Measurements from ENCODE around the gene KLHL29.

KLHL29 gene

DNA sequence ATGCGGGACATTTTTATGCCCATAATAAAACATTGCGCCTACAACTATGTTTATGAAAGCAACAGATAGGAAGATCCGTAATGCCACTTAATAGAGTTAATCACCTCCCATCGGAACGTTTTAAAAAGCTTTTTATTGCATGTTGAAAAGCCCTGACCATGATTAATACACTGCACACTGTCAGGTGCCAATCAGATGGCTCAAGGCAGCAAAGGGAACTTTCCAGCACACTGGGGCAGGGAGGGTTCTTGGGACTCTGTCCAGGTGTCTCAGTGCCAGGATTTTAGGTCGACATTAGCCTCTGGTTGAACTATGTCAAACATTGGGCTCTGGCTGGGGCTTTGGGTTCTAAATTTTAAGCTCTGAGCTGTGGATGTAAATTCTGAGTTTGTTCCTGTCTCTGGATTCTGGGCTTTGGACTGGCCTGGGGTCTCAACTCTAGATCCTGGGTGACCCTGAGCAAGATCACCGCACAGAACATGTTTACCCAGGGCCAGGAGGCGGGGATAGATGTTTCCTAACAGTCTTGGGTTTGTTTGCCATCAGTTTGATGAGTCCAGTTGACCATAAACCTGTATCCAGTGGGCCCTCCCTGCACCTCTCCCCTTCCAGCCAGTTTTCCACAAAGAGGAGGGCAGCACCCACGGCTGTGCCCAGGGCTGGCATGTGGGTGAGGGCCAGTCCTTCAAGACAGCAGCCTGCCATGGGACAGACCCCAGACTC, 279.2 kb downstream of the KLHL29 start:
- no peak for FAIRE-seq

DNA sequence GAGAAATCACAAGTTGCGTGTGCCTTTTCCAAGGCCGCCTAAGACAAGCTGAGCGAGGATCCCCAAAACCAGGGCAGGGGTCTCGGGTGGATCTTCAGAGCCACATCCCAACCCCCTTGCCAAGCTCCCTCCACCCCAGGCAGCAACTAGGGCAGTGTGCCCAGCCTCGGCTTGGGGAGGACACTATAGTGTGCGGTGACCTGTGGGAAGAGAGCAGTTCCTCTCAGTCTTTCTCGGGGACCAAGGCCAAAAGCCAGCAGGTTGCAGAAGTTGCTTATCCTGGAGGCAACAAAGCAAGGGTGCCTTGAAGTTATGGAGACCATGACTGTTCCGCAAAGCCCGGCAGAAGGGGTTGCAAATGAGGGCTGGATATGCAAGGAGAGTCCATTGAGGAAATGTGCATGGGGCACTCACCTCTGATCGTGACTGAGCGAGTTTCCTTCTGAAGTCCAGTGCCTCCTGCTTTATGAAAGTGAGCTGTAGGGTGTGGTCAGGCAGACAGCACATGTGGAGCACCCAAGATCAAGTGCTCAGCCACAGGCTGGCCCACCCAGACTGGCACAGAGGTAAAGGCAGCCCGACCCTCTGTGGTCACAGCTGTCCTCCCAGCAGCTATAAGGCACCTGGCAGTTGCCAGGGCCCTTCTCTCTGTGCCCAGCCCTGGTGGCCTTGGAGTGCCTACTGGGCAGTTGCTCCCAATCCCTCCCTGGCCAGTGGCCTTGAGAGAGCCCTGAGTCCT, 281.4 kb downstream of the KLHL29 start:
- FAIRE-seq = no peak

DNA sequence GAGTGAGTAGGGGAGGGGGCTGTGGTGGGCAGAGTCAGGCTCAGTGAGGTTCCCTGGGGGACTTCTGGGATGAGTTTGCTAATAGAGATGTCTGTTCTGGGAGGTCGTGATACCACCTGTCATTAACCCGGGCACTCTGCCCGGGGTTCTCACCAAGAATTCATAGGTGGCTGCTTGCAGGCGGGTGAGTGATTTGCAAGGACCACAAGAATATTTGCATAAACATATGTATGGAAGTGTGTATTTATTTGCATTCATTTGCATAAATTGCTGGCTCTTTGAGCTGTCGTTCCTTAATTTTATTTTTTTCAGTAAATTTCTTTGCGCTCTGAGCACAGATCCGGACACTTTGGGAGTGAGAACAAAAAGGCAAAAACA, 282.0 kb downstream of the KLHL29 start:
- no peak for FAIRE-seq

DNA sequence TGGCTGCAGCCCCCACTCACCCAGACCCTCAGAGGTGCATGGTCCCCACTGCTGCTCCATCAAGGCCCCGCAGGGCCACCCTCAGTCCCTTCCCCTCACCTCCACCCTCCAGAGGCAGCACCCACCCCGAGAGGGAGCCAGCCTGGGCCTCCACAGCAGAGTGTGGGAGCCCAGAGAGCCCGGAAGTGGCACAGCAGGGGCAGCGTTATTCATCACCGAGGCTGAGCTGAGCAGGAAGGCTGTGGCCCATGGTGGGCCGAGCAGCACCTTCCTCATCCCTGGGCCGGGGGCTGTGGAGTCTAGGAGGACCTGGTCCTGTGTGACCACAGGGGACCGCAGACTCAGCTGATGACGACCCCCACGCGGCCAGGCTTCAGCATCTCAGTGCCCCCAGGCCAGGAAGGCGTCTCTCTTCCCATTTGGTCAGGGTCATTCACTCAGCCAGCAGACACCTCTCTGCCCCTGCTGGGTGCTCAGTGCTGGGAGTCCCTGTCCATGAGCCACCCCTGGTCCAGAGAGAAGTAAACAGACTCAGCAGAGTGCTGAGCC, 283.9 kb downstream of the KLHL29 start:
- no peak for FAIRE-seq

DNA sequence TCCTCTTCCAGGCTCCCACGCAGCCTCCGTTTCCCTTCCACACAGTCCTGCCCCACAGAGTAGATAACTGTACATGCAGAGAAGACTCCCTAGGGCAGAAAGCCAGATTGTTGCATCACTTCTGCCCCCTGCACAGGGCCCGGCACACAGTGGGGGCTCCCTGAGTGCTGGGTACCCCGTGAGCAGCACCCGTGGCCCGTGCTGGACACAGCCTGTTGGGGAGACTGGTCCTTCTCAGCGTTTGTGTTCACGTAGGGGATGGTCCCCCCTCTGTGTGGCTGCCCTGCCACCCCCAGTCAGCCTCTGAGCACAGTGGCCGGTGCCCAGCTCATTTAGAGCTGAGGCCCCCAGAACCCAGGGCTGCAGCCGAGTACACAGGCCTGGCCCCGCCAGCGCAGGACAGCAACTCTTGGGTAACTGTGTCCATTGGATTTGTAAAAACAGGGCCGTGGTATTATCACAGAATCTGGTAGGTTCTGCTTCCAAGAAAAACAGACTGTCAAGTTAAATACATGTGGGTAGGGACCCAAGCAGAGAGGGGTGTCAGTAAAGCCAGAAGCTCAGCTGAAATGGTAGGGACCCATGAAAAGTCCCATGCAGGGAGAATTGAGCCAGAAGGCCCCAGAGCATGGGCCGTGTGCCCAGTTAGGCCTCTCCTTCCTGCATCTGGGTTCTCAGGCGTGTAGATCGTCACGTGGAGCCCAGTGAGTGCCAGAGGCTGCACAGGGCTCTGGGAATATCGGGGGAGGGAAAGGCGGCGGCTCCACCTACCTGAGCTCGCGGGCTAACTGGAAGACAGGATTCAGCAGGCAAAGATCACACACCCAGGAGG, 284.6 kb downstream of the KLHL29 start:
- no peak for FAIRE-seq

DNA sequence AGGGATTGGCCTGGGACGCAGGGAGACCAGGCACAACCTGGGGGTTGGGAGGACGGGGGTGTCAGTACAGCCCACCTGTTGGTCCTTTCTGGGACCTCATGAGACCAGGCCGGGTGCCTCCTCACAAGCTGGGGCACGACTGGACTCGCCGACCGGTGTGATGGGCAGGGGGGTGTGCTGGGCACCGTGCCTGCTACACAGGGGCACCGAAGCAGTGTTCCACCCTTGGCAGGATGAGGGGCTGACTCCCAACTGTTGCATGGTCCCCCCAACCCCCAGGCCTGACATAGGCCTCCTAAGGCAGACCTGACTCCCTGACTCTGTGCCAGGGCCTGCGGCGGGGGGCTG, 285.2 kb downstream of the KLHL29 start:
- no peak for FAIRE-seq

DNA sequence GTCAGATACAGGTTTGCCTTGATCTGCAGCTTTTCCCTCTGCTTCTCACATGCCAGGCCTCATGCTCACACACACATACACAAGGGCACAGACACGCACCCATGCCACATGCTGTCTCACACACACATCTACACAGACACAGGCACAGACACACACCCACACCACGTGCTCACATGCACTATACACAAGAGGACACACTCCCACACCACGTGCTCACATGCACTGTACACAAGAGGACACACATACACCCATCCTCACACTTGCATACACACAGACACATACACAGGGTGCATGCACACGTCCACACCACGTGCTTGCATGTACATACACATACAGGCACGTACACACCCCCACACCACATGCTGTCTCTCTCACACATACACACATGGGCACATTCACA, 288.1 kb downstream of the KLHL29 start:
- FAIRE-seq = no peak

DNA sequence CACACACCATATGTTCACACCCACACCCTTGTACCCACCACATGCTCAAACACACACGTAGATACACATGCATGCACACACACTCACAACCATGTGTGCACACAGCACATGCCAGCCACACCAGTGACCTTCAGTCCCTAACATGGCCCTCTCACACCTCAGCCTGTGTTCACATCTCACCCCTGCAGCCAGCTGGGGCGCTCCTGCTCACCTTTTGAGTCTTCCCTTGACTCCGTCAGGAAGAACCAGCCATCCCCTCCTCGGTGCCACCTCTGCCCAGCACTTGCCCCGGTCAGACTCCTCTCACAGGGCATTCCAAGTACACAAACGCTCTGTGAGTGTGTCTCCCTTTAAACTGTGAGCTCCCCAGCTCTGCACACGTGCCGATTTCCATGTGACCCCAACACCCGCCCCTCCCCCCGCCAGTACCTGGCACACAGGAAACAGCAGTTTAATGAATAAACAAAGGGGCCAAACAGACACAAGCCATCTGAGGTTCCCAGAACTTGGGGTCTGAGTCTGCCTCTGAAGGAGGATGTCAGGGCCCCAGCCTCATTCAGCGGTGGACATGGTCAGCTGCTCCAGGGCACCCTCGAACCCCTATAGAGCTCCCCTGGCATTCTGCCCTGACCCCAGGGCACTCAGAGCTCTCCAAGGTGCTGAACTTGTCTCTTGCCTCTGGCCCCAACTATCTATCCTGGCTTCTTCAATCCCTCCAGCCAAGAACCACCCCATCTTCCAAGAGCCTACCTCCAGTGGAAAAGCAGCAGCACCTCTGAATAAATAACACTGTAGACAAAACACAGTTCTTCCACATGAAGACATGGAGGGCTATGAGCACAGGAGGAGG, 289.1 kb downstream of the KLHL29 start:
- no peak for FAIRE-seq

DNA sequence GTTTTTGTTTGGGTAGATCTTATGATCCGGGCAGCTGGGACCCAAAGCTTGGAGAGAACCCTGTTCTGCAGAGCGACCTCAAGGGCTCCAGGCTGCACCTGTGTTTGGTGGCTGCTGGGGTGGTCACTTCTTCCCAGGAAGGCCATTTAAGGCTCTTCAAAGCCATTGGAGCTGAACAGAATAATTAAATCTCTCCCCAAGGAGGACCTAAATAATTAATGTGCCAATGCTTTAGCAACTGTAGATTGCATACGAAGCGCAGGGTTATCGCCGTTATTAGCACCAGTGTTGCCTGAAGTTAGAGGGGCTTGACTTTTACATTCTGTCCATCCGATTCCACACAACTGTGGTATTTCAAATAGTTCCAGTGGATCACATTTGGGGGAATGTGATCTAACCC, 290.5 kb downstream of the KLHL29 start:
- FAIRE-seq = no peak

DNA sequence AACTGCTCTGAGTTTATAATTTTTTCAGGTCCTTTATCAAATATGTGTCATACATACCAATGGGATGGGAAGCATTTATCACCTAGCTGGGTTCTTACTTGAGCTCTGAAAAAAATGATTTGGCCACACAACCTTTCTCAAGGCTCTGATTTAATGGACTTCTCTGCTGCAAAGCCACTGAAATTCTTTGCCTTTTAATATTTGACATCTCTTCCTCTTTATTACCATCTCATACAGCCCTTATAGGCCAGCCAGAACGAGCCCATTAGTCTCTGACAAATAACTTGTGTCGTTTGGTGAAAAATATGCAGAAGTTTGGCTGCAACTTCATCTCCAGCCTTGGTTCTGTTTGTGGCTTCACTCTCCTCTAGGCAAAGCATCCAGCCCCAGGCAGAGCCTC, 292.9 kb downstream of the KLHL29 start:
- no peak for FAIRE-seq

DNA sequence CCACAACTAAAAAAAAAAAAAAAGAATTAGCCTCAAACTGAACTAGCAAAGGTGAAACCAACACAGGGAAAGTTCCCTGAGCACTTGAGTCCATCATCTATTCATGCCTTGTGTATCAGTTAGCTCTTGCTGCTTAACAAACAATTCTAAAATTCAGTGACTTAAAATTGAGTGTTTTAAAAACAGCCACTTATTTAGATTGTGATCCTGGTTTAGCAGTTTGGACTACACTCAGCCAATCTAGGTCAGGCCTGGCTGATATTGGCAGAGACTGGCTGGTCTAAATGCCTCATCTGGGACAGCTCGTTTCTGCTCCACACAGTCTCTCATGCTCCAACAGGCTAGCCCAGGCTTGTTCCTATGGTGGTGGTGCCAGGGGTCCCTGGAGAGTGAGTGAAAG, 294.1 kb downstream of the KLHL29 start:
- no peak for FAIRE-seq

DNA sequence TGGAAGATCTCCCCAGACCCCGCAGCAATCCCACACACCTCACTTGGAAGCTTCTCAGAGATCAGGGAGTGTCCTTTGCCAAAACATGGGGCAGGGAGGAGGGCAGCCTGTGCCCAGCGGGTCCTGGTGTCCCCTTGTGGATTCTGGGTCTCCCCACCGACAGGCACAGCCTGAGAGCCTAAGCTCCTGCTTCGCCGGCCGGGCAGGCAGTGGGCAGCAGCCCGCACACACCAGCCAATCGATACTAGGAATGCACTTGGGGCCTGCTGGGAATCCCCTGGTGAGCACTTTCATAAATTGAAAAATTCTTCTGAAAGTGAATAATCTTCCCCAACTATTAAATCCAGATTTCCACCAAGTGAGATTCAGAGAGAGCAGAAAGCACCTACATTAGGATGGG, 296.0 kb downstream of the KLHL29 start:
- FAIRE-seq = no peak

DNA sequence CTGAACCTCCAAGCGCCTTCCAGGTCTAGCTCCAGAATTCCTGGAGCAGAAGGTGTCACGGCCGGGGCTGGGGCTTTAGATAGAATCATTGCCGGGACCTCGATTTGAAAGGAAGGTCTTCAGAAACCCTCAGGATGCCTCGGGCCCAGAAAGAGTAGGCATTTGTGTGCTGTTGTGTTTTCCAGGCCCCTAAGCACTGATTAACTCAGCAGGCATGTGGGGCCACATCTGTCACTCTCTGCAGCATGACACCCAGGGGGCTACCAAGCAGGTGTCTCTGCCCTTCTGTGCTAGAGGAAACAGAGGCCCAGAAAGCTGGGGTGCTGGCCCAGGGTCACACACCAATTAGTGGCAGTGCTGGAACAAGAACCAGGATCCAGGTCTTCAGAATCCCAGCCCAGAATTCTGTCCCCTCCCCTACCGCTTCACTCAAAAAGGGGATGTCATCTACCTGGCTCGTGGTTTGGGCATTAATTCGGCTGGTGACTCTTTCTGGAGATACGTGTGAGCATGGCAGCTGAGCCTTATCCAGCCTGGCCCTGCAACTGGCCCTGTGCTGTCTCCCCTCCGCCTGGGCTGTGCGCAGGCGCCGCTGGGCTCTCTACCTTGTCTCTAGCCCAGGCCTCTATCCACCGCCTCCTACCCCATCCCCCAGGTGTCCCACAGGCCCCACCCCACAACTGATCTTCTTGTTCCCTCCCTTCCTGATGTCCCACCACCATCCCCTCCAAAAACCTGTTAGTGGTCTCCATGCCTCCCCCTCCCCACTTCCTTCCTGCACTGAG, 296.6 kb downstream of the KLHL29 start:
- no peak for FAIRE-seq

DNA sequence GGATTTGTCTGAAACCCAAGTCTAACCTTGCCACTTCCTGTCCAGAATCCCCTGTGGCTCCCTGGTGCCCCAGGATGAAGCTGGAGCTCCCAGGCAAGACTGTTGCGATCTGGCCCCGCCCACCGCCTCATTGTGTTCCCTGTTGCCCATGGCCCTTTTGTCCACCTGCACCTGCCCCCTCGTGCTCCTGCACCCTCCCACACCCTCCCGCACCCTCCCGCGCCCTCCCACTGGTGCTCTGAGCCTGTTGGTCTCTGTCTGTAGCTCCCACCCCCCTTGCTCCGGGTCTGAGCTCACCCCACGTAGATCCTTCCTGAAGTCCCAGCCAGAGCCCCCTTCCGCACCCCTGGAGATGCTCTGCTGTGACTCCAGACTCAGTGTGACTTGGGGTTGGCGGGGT, 297.5 kb downstream of the KLHL29 start:
- no peak for FAIRE-seq

DNA sequence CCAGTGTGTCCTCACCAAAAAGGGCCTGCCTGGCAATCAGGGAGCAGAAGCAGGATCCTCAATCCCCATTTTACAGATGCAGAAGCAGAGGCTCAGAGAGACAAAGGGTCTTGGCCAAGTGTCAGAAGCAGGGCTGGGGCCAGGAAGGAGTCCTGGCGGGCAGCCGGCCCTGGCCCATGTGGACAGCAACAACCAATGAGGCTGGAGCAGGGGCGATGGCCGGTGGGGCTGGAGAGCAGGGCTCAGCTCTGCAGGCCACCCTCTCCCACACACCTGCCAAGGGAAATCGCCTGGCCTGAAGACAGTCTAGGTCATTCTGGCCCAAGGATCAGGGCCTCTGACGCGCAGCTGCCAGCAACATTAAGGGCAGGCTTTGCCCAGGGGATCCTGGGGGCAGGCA, 298.0 kb downstream of the KLHL29 start:
- FAIRE-seq = no peak

DNA sequence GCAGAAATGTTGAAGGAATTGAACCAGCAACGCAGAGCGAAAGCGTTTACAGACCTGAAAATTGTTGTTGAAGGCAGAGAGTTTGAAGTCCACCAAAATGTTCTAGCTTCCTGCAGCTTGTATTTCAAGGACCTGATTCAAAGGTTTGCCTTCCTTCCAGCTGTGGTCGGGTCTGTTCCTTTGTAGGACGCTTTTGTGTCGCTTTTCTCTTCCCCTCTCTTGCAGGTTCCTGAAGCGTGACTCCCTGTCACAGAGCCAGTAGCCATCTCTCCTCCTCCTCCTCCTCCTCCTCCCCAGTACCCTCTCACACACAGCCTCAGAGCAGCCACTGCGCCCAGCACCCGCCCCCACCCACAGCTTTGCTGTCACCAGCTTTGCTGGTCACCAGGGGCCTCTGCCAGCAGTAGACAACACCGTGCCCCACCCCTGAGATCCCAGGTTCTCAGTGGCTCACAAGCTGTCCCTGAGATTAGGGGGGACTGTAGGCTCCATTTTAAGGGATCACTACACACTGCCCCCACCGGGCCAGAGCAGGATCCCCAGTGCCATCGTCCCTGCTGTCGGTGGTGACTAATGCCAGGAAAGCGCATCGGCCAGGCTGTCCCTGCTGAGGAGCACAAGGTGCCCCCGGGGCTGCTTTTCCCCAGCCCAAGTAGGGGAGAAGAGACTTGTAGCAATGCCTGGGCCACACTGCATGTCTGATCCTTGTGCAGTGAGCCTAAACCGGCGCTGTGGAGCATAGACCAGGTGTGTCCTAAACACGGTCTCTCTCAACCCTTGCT, 299.6 kb downstream of the KLHL29 start:
- no peak for FAIRE-seq

DNA sequence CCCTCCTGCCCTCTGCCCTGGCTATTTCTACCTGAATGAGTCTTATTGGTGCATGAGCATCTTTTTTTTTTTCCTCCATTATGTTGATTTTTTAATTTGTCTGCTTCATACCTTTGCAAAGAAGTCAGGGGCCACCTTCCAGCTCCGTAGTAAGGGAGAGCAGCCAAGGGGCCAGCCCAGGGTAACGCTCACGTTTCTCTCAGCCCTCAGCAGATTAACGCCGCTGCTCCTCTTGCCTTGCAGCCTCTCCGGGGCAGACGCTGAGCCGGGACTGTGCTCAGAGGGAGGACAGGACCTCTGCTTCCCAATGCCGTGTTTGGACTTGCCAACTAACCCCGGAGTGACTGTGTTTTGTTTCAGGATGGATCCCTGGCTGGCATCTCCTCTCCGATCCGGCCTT, 300.2 kb downstream of the KLHL29 start:
- no peak for FAIRE-seq

DNA sequence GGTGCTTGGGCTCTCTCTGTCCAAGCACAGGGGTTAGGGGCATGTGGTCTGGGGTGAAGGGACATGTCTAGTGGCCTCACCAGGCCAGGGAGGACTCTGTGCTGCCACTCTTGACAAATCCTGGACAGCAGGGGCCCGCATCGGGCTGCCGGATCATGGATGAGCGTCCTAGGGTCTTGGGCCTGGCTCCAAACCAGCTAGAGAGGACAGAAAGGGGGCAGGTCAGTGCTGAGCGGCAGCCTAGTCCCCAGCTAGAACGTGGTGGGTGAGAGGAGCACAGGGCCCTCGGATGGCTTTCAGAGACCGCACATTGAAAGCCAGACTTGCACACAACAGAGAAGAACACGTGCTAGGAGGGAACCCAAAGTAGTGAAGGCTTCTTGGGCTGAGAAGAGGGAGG, 300.7 kb downstream of the KLHL29 start:
- FAIRE-seq = no peak

DNA sequence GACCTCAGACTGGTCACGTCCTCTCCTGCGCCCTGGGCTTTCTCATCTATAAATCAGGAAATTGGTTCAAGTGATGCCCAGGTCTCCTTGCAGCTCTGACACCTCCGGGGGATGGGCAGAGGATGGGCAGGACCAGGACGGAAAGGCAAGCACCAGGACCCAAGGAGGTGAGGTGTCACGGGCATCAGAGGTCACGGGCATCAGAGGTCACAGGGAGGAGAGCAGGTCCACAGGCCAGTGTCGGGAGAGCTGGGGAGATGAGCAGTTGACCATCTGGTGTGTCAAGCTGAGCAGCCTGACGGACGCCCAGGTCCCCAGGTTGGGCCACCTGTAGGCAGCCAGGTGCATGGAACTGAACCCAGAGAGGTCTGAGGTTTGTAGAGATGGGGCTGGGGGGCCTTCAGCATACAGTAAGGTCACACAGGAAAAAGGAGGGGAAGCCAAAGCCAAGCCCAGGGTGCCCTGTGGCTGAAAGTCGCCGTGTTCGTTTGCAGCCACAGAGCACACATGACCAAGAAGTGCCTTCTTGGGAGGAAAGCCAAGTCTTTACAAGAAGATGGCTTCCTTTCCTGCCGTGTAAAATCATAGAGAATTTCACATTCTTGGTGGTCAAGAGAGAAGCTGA, 301.5 kb downstream of the KLHL29 start:
- no peak for FAIRE-seq

DNA sequence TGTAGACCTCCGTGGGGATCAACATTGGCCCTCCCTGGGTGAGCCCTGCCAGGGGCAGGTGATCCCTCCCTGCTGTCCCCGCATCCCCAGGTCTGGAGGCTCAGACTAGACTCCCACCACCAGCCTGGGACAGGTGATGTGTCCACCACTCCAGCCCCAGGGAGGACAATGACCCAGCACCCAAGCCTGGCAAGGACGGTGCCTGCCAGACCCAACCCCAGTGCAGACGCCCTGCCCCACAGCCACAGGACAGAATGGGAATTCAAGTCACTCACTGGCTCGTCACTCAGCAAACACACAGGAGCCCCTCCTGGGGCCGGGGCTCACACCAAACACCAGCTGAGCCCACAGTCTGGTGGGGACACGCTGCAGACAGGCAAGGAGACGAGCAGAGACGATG, 302.2 kb downstream of the KLHL29 start:
- no peak for FAIRE-seq

Data from colon (tissue), 2 donors.